HuH-7.5 (cell line): ENCODE results near the gene GRK1.
"Not testable (repeated sequence)": the region's sequence is repeated elsewhere in the genome, so short reads cannot be mapped to it uniquely, and the experiment has no call there.

Experiments
- DNase-seq: peaks from one replicate; pipeline ENCODE4 v3.0.0; 2011; ENCODE audit warnings: low spot score

Gene GRK1

DNA sequence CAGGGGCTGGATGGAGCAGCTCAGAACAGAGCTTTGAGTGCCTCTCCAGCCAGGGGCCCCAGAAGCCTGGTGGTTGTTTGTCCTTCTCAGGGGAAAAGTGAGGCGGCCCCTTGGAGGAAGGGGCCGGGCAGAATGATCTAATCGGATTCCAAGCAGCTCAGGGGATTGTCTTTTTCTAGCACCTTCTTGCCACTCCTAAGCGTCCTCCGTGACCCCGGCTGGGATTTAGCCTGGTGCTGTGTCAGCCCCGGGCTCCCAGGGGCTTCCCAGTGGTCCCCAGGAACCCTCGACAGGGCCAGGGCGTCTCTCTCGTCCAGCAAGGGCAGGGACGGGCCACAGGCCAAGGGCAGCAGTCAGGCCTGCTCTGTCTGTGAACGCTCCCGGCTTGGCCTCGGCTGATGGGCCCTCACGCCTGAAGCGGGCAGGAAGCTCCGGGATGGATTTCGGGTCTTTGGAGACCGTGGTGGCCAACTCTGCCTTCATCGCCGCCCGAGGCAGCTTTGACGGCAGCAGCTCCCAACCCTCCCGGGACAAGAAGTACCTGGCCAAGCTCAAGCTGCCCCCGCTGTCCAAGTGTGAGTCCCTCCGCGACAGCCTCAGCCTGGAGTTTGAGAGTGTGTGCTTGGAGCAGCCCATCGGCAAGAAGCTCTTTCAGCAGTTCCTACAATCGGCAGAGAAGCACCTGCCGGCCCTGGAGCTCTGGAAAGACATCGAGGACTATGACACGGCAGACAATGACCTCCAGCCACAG is at the start of gene GRK1:
GRK1 (plus strand) TSS at position 269 of the 751 bp plus-strand sequence; CDS start at position 437, 168 bp downstream.
- DNase-seq: no peak

GRCh38 chr13:113617961-113618360 is 49.1 kb upstream of the GRK1 start:
- DNase-seq: no peak

DNA sequence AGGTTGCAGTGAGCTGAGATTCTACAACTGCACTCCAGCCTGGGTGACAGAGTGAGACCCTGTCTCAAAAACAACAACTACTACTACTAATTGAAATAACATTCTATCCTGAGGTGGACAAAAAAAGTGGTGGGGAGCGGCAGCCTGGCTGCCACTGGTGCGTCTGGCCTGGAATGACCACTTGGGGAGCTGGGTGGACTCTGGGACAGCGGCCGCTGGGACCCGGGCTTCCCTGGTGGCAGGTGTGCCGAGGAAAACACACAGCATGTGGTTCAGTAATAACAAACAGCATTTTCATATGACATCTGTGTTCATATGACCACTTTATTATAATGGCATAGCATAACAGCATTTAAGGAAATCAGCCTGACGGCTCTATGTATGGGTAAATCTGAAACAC is 48.6 kb upstream of the GRK1 start:
- DNase-seq: no peak

GRCh38 chr13:113620036-113620796 is 46.8 kb upstream of the GRK1 start:
- DNase-seq: no peak

DNA sequence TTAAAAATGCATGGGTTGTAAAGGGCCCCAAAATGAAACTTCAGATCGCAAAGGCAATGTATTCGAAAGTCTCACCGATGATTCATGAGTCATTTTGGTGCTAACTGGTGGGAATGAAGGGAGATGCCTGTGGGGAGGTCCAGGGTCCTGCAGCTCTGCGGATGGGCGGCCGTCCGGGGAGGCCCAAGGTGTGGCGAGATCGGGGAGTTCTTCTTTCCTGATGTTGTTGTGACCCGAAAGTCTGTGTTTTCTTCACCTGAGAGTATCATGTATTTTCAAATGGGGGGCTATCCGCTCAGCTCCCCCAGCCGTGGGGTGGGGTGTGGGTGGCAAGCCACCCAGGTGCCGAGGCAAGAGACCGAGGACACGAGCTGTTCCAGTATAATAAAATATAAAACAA is 46.0 kb upstream of the GRK1 start:
- no peak for DNase-seq

- DNase-seq: not testable (repeated sequence)
Observed at GRCh38 chr13:113621498-113621897, 45.5 kb upstream of the GRK1 start.

- not testable (repeated sequence) for DNase-seq
Observed at GRCh38 chr13:113621986-113622550, 45.0 kb upstream of the GRK1 start.

DNA sequence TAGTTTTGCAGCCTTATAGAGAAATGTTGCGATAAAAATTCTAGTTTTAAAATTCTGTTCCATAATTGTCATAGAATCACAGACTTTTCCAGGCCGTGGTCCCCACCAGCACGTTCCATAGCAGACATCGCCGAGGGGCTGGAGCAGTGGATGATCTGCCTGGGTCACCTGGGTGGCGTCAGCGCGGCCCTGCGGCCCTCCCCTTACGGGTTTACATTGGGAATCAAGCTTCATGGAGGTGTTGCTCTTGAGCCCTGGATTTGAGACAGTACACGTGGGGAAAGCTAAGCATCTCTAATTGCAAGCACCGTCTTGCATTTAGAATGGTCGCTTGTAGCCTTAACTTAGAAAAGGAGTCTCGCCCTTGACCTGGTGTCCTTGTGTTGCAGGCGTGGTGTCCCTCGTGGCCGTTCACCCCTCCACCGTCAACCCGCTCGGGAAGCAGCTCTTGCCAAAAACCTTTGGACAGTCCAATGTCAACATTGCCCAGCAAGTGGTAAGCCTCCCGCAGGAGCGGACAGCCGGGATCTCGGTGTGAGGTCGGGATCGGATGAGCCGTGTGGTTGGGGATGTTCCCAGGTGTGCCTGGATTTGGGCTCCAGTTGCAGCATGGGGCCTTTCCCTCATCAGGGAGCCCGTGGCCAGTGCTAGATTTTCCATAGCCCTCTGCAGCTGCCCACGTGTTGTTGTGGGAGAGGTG is 44.1 kb upstream of the GRK1 start:
- DNase-seq: no peak

GRCh38 chr13:113623491-113624234 is 43.4 kb upstream of the GRK1 start:
- no peak for DNase-seq

DNA sequence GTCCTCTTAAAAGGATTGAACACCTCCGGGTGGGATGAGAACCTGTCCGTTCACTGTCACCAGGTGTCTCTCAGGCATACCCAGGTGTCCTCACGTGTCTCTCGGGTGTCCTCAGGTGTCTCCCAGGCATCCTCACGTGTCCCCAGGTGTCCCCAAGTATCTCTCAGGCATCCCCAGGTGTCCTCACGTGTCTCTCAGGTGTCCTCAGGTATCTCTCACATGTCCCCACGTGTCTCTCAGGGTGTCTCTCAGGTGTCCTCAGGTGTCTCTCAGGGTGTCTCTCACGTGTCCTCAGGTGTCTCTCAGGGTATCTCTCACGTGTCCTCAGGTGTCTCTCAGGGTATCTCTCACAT is 42.8 kb upstream of the GRK1 start:
- no peak for DNase-seq

DNA sequence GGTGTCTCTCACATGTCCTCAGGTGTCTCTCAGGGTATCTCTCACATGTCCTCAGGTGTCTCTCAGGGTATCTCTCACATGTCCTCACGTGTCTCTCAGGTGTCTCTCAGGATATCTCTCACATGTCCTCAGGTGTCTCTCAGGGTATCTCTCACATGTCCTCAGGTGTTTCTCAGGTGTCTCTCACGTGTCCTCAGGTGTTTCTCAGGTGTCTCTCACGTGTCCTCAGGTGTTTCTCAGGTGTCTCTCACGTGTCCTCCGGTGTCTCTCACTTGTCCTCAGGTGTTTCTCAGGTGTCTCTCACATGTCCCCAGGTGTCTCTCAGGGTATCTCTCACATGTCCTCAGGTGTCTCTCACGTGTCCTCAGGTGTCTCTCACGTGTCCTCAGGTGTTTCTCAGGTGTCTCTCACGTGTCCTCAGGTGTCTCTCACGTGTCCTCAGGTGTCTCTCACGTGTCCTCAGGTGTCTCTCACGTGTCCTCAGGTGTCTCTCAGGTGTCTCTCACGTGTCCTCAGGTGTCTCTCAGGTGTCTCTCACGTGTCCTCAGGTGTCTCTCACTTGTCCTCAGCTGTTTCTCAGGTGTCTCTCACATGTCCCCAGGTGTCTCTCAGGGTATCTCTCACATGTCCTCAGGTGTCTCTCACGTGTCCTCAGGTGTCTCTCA is 42.2 kb upstream of the GRK1 start:
- DNase-seq: not testable (repeated sequence)

DNA sequence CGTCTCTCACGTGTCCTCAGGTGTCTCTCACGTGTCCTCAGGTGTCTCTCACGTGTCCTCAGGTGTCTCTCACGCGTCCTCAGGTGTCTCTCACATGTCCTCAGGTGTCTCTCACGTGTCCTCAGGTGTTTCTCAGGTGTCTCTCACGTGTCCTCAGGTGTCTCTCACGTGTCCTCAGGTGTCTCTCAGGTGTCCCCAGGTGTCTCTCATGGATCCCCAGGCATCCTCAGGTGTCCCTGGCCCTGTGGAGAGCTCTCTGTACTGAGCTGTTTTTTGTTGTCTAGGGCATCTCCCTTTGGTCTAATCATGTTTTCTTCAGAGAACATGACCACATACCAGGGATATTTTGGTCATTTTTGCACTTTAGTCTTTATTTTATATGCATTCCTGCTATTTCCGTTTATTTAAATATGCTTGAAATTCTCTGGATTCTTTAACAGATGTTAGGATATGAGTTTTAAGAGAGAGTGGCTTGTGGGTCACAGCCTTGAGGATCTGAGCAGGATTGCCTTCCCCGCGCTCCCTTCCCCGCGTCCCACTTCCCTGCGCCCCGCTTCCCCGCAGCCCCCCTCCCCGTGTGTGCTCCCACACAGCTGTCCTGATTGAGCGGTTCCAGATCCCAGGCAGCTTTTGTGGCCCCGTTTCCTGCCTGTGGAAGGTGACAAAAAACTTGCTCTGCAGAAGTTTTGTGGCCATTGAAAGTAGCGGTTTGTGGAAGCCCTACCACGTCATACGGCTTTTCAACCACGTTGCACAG is 40.9 kb upstream of the GRK1 start:
- no peak for DNase-seq

DNA sequence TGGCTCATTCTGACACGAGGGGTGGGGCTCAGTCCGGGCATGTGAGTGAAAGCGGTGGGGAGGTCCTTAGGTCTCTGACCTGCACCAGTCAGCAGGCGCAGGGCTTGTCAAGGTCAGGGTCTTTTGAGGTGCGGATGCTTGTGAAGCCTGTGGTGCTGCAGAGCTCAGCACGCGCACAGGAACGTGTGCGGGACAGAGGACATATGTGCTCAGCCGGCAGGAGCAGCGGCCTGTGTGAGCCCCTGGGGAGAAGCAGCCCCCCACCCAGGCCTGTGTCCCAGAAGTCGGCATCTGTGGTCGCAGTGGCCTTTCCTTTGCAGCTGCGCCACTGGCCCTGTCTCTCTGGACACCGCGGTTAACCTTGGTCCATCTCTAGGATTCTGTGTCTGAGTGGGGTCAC is 39.9 kb upstream of the GRK1 start:
- no peak for DNase-seq

GRCh38 chr13:113628291-113629270 is 38.4 kb upstream of the GRK1 start:
- no peak for DNase-seq

- DNase-seq: no peak
Observed at GRCh38 chr13:113629866-113630265, 37.2 kb upstream of the GRK1 start.

DNA sequence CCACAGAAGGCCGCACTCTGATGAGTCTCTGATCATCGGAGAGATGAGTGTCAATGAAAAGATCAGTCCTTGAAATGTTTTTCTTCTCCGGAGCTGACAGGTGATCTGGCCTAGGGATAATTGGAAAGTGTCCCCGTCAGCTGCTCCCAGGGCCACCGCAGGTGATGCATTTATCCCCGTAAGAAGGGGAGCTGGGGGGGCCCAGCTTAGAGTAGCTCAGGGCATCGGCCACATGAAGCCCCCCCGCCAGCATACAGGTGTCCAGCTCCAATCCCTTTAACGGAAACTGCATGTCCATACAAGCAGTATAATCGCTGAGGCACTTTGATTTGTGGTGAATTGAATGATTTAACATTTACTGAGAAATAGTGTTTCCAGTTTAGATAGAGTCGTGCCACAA is 36.7 kb upstream of the GRK1 start:
- DNase-seq: no peak

DNA sequence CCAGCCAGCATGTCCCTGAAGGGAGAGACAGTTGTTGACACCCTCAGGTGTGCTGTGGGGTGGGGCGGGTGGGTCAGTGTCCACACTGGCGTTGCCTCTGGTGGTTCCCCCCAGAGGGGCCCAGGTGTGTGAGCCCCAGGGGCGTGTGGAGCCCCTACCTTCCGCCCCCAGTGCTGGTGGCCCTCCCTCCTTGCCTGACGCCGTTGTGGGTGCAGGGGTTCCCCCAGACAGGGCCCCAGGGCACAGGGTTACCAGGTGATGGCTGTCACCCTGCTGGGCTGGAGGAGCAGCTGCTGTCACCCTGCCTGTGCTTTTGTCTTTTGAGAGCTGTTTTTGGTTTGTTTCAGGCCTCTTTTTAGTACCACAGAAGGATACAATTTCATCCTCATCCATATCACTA is 36.2 kb upstream of the GRK1 start:
- DNase-seq: no peak

GRCh38 chr13:113631341-113632095 is 35.5 kb upstream of the GRK1 start:
- DNase-seq: no peak
